RWPE2 (cell line): ENCODE data around the gene C6orf141.

Source experiments
- ATAC-seq: fragments of 200-7000 bp; cut with Tn5 transposase; 3 replicates; pipeline ENCODE4 v1.9.1; 2021; ENCODE audit warnings: low read depth
- DNase-seq: peaks from one replicate; pipeline ENCODE4 v3.0.0-alpha.2; 2020; ENCODE audit warnings: low spot score
- H3K27ac ChIP-seq: fragments of 450-650 bp; 2 replicates; pipeline ENCODE4 v1.5.1; 2017; ENCODE audit warnings: mild to moderate bottlenecking; ENCODE audit not compliant: poor library complexity, severe bottlenecking
- H3K27me3 ChIP-seq: fragments of 250-450 bp; sonication (Bioruptor Pico); 2 replicates; pipeline ENCODE4 v1.5.1; 2021; ENCODE audit warnings: mild to moderate bottlenecking, moderate library complexity; ENCODE audit not compliant: insufficient read depth, poor library complexity, severe bottlenecking
- H3K36me3 ChIP-seq: fragments of 250-450 bp; sonication (Bioruptor Pico); 2 replicates; pipeline ENCODE4 v1.5.1; 2020; ENCODE audit warnings: low read depth, mild to moderate bottlenecking, moderate library complexity
- H3K4me1 ChIP-seq: fragments of 250-450 bp; sonication (Bioruptor Pico); 2 replicates; pipeline ENCODE4 v1.5.1; 2021; ENCODE audit warnings: mild to moderate bottlenecking, moderate library complexity; ENCODE audit not compliant: insufficient read depth, poor library complexity, severe bottlenecking
- H3K4me3 ChIP-seq: fragments of 250-450 bp; sonication (Bioruptor Pico); 2 replicates; pipeline ENCODE4 v1.5.1; 2021; ENCODE audit warnings: mild to moderate bottlenecking, moderate library complexity; ENCODE audit not compliant: severe bottlenecking
- H3K9me3 ChIP-seq: fragments of 250-450 bp; sonication (Bioruptor Pico); 2 replicates; pipeline ENCODE4 v1.5.1; 2021; ENCODE audit warnings: mild to moderate bottlenecking, moderate library complexity; ENCODE audit not compliant: severe bottlenecking
- TF ChIP-seq, protein P1 (sequence below): fragments of 450-650 bp; IDR thresholded peaks from one replicate; pipeline ENCODE4 v1.5.1; 2017; ENCODE audit warnings: mild to moderate bottlenecking, moderate library complexity; ENCODE audit not compliant: poor library complexity, severe bottlenecking

The C6orf141 gene

DNA sequence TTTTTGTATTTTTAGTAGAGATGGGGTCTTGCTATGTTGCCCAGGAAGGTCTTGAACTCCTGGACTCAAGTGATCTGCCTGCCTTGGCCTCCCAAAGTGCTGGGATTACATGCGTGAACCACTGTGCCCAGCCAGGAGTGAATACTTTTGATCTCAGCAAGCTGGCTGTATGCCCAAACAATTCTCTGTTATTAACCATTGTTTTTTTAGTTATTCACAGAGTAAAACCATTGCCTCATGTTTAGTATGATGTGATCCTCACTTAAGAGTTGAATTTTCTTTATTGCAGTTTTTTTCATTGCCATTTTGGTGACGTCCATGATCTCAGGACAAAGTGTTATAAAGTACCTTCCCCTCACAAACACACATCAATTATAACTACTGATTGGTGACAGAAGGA lies 14.8 kb downstream of the C6orf141 start:
- peaks cover 14% of the 10 kb centered on the region for H3K4me1 ChIP-seq
- peak overlapping the region; percentile 61 for H3K27ac ChIP-seq
- ATAC-seq = no peak
- TF ChIP-seq, protein P1, sequence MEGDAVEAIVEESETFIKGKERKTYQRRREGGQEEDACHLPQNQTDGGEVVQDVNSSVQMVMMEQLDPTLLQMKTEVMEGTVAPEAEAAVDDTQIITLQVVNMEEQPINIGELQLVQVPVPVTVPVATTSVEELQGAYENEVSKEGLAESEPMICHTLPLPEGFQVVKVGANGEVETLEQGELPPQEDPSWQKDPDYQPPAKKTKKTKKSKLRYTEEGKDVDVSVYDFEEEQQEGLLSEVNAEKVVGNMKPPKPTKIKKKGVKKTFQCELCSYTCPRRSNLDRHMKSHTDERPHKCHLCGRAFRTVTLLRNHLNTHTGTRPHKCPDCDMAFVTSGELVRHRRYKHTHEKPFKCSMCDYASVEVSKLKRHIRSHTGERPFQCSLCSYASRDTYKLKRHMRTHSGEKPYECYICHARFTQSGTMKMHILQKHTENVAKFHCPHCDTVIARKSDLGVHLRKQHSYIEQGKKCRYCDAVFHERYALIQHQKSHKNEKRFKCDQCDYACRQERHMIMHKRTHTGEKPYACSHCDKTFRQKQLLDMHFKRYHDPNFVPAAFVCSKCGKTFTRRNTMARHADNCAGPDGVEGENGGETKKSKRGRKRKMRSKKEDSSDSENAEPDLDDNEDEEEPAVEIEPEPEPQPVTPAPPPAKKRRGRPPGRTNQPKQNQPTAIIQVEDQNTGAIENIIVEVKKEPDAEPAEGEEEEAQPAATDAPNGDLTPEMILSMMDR = no peak
- H3K4me3 ChIP-seq = no peak overlapping the region
- no peaks in the 10 kb centered on the region for H3K27me3 ChIP-seq
- H3K36me3 ChIP-seq = peaks cover 13% of the 10 kb centered on the region; the same call in 1 of the 2 replicates
- H3K9me3 ChIP-seq = no peaks in the 10 kb centered on the region
- DNase-seq = no peak

DNA sequence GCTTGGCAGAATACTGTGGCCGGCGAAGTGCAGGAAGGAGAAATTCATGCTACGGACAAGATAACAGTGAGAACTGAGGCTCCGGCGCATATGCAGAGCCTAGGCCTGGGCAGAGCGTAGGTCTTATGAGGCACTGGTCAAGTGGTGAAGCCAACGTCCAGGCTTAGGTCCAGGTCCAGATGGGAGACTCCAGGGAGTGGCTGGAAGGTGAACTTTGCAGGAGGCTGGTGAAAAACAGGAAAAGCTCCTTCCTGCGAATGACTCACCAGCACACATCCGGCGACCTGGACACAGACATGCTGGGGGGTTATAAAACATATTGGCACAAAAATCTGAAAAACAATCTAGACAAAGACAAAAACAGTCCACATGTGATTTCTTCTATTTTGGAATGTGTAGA lies 15.4 kb downstream of the C6orf141 start:
- H3K27me3 ChIP-seq = no peaks in the 10 kb centered on the region
- H3K9me3 ChIP-seq = no peaks in the 10 kb centered on the region
- H3K4me1 ChIP-seq = peaks cover 16% of the 10 kb centered on the region
- DNase-seq = no peak
- H3K27ac ChIP-seq = peak overlapping the region; percentile 61
- H3K36me3 ChIP-seq = peaks cover 8% of the 10 kb centered on the region; the same call in 1 of the 2 replicates
- H3K4me3 ChIP-seq = no peak overlapping the region
- ATAC-seq = peak; percentile 44; the same call in 1 of the 3 replicates
- TF ChIP-seq, protein P1 = no peak

GRCh38 chr6:49570474-49571079 lies 20.1 kb downstream of the C6orf141 start:
- ATAC-seq (peak; percentile 51; the same call in 2 of the 3 replicates), DNase-seq (no peak)
- H3K4me3 ChIP-seq = no peak overlapping the region
- H3K27me3 ChIP-seq = no peaks in the 10 kb centered on the region
- H3K27ac ChIP-seq = no peak overlapping the region
- no peaks in the 10 kb centered on the region for H3K36me3 ChIP-seq
- peaks cover 12% of the 10 kb centered on the region for H3K4me1 ChIP-seq
- H3K9me3 ChIP-seq = no peaks in the 10 kb centered on the region
- TF ChIP-seq, protein P1 = peak; percentile 46

DNA sequence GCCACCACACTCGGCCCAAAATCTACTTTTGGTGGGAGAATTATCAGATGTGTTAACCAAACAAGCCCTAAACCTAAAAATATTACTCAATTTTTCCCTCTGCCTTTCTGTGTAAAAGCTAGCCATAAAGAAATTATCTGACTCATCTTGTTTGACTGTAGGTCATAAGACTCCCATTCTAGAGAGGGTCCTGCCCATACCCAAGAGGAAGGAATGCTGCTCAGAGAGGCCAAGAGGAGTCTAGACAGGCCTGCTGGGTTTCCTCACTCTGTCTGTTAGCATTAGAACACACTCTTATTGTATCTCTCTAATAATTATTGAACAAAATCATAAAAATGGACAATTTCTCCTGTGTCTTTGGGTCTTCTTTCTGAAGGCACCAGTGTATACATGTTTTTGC lies 26.1 kb downstream of the C6orf141 start:
- TF ChIP-seq, protein P1 = no peak
- Histone ChIP-seq H3K4me3 (no peak overlapping the region), H3K27ac (no peak overlapping the region)

DNA sequence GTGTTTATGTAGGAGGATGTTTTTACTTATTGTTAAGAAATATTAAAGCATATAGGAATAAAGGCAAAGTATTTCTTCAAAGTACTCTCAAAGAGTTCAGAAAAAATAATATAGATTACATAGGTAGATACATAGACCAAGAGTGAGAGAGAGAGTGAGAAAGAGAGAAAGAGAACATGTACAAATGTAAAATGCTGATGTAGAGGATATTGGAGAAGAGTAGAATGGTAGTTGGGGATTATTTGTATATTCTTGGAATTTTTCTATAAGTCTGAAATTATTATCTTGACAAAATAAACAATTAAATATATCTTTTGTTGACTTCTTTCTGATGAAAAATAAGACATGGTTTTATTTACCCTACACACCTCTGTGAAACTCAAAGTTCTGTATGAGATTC lies 29.2 kb downstream of the C6orf141 start:
- Histone ChIP-seq H3K27ac (no peak overlapping the region), H3K36me3 (no peaks in the 10 kb centered on the region), H3K27me3 (no peaks in the 10 kb centered on the region), H3K9me3 (no peaks in the 10 kb centered on the region), H3K4me3 (no peak overlapping the region), H3K4me1 (peaks cover 6% of the 10 kb centered on the region)
- no peak for DNase-seq
- ATAC-seq = no peak
- TF ChIP-seq, protein P1 = no peak

More for the DNA sequence above, 26.1 kb downstream of the C6orf141 start:
- H3K4me1 ChIP-seq = peaks cover 6% of the 10 kb centered on the region
- no peaks in the 10 kb centered on the region for H3K36me3 ChIP-seq
- ATAC-seq (peak; percentile 74), DNase-seq (no peak)
- no peaks in the 10 kb centered on the region for H3K27me3 ChIP-seq
- no peaks in the 10 kb centered on the region for H3K9me3 ChIP-seq
